NCI-H1105 (cell line): ENCODE measurements around the gene MDFI.
"Not testable (repeated sequence)": the region's sequence is repeated elsewhere in the genome, so short reads cannot be mapped to it uniquely, and the experiment has no call there.

ENCODE experiments used
- DNase-seq: peaks from one replicate; lab custom pipeline; 2025; lab: John Stamatoyannopoulos, UW

MDFI gene

GRCh38 chr6:41602864-41603608 lies 35.2 kb upstream of the MDFI start:
- peak; percentile 85 for DNase-seq

GRCh38 chr6:41604006-41604405 lies 34.3 kb upstream of the MDFI start:
- DNase-seq = no peak

GRCh38 chr6:41605649-41606048 lies 32.6 kb upstream of the MDFI start:
- DNase-seq = no peak

GRCh38 chr6:41607036-41607435 lies 31.2 kb upstream of the MDFI start:
- DNase-seq = no peak

- DNase-seq = no peak
These were observed 30.5 kb upstream of the MDFI start for GRCh38 chr6:41607736-41608135.

GRCh38 chr6:41608443-41609151 lies 29.7 kb upstream of the MDFI start:
- no peak for DNase-seq

- DNase-seq = no peak
These were observed 23.6 kb upstream of the MDFI start for GRCh38 chr6:41614715-41615114.

GRCh38 chr6:41615311-41615710 lies 23.0 kb upstream of the MDFI start:
- DNase-seq = no peak

- no peak for DNase-seq
These were observed 19.7 kb upstream of the MDFI start for GRCh38 chr6:41618598-41618997.

- not testable (repeated sequence) for DNase-seq
These were observed 19.1 kb upstream of the MDFI start for GRCh38 chr6:41619193-41619592.

GRCh38 chr6:41621367-41621766 lies 16.9 kb upstream of the MDFI start:
- no peak for DNase-seq

GRCh38 chr6:41621802-41622201 lies 16.5 kb upstream of the MDFI start:
- DNase-seq = no peak

GRCh38 chr6:41622206-41622988 lies 15.9 kb upstream of the MDFI start:
- no peak for DNase-seq

GRCh38 chr6:41623330-41623729 lies 14.9 kb upstream of the MDFI start:
- DNase-seq = no peak

GRCh38 chr6:41624621-41625380 lies 13.5 kb upstream of the MDFI start:
- no peak for DNase-seq

- peak; percentile 56 for DNase-seq
These were observed 12.8 kb upstream of the MDFI start for GRCh38 chr6:41625442-41625841.

GRCh38 chr6:41626022-41626421 lies 12.2 kb upstream of the MDFI start:
- DNase-seq = no peak

- peak; percentile 48 for DNase-seq
These were observed 11.4 kb upstream of the MDFI start for GRCh38 chr6:41626917-41627316.

GRCh38 chr6:41629128-41629527 lies 9.1 kb upstream of the MDFI start:
- no peak for DNase-seq

- DNase-seq = no peak
These were observed 8.2 kb upstream of the MDFI start for GRCh38 chr6:41630069-41630468.

GRCh38 chr6:41630946-41631345 lies 7.3 kb upstream of the MDFI start:
- no peak for DNase-seq

GRCh38 chr6:41633056-41633634 lies 5.1 kb upstream of the MDFI start:
- DNase-seq = no peak
